Fibroblast of the aortic adventitia (primary cell): Measurements from ENCODE around the gene GPLD1. TPM values are rescaled to one million over a fixed set of nuclear protein-coding genes. Genes with fewer than 3 reads are reported as not detected.

ENCODE experiments used
- DNase-seq: peaks from one replicate; pipeline ENCODE4 v3.0.0-alpha.2; 2010; ENCODE audit warnings: low read depth
- H3K4me3 ChIP-seq: 2 replicates; pipeline ENCODE4 v1.5.1; 2011; ENCODE audit warnings: low read depth, mild to moderate bottlenecking, control low read depth, low read length, moderate library complexity
- total RNA-seq: library from RNA; depleted of rRNA; stranded (reverse); fragments of >200 nt; gene quantifications from 2 replicates; pipeline ENCODE4 v1.2.3, GENCODE V29; 2012; ENCODE audit warnings: low replicate concordance
- TF ChIP-seq, protein P1 (sequence below): IDR thresholded peaks from 2 replicates; pipeline ENCODE4 v1.5.1; 2011; ENCODE audit warnings: mild to moderate bottlenecking, low read length, control low read depth, inconsistent platforms; ENCODE audit not compliant: insufficient read depth

The GPLD1 gene
- total RNA-seq, 1 donor, result 0.27 TPM

GRCh38 chr6:24455061-24455460, 34.3 kb downstream of the GPLD1 start:
- no peak for DNase-seq

DNA sequence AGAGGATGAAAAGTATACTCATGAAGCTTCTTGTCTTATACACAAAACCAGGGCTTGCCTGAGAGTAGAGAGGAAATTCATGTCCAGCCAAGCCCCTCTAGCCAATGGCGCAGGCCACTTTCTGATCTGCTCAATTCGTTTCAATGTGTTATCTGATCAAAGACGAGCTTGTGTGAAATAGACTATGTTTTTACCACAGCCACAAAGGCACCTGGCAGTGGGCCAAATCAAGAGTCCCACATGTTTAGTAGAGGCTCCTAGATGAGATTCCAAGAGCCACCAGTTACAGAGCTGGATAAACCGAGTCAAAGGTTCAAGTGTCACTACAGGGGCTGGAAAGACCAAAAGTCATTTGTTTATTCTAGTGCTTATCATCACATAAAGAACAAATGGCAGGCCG, 34.9 kb downstream of the GPLD1 start:
- no peak overlapping the region for H3K4me3 ChIP-seq
- TF ChIP-seq, protein P1, sequence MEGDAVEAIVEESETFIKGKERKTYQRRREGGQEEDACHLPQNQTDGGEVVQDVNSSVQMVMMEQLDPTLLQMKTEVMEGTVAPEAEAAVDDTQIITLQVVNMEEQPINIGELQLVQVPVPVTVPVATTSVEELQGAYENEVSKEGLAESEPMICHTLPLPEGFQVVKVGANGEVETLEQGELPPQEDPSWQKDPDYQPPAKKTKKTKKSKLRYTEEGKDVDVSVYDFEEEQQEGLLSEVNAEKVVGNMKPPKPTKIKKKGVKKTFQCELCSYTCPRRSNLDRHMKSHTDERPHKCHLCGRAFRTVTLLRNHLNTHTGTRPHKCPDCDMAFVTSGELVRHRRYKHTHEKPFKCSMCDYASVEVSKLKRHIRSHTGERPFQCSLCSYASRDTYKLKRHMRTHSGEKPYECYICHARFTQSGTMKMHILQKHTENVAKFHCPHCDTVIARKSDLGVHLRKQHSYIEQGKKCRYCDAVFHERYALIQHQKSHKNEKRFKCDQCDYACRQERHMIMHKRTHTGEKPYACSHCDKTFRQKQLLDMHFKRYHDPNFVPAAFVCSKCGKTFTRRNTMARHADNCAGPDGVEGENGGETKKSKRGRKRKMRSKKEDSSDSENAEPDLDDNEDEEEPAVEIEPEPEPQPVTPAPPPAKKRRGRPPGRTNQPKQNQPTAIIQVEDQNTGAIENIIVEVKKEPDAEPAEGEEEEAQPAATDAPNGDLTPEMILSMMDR, result no peak
- DNase-seq, result no peak

More at GRCh38 chr6:24455061-24455460, 34.3 kb downstream of the GPLD1 start:
- TF ChIP-seq, protein P1, result no peak
- no peak overlapping the region for H3K4me3 ChIP-seq

- TF ChIP-seq, protein P1, result no peak
- DNase-seq, result no peak
- no peak overlapping the region for H3K4me3 ChIP-seq
These were observed 35.5 kb downstream of the GPLD1 start for GRCh38 chr6:24453921-24454320.

- no peak overlapping the region for H3K4me3 ChIP-seq
- DNase-seq, result no peak
- TF ChIP-seq, protein P1, result no peak
These were observed 37.6 kb downstream of the GPLD1 start for GRCh38 chr6:24451581-24452388.

- TF ChIP-seq, protein P1, result no peak
- H3K4me3 ChIP-seq, result no peak overlapping the region
These were observed 40.4 kb downstream of the GPLD1 start for GRCh38 chr6:24448828-24449525.

GRCh38 chr6:24448396-24448795, 41.0 kb downstream of the GPLD1 start:
- DNase-seq, result no peak
- no peak overlapping the region for H3K4me3 ChIP-seq
- TF ChIP-seq, protein P1, result no peak

More at GRCh38 chr6:24448828-24449525, 40.4 kb downstream of the GPLD1 start:
- DNase-seq, result no peak
